GM19193 (cell line): ENCODE measurements around the gene GPATCH8.

Experiments used
- POLR2A ChIP-seq: IDR thresholded peaks from 4 replicates; pipeline ENCODE4 v1.6.1; 2011; ENCODE audit not compliant: insufficient read depth, insufficient read length; ENCODE audit errors: extremely low read depth

GPATCH8 gene

GRCh38 chr17:44349553-44350070 lies 153.6 kb downstream of the GPATCH8 start:
- TF ChIP-seq POLR2A = no peak

GRCh38 chr17:44348988-44349364 lies 154.2 kb downstream of the GPATCH8 start:
- no peak for TF ChIP-seq POLR2A

GRCh38 chr17:44348234-44348987 lies 154.8 kb downstream of the GPATCH8 start:
- TF ChIP-seq POLR2A = no peak
